T-helper 9 cell (primary cell): ENCODE data around the gene JAZF1.

Experiments
- DNase-seq: peaks from one replicate; pipeline ENCODE4 v3.0.0-alpha.2; 2020

The JAZF1 gene

GRCh38 chr7:28005075-28005846 is 175.3 kb downstream of the JAZF1 start:
- DNase-seq: no peak

- no peak for DNase-seq
Observed at GRCh38 chr7:28003408-28003807, 177.2 kb downstream of the JAZF1 start.

GRCh38 chr7:28002638-28003037 is 178.0 kb downstream of the JAZF1 start:
- DNase-seq: no peak

GRCh38 chr7:28001896-28002295 is 178.7 kb downstream of the JAZF1 start:
- no peak for DNase-seq

GRCh38 chr7:27999829-28000228 is 180.8 kb downstream of the JAZF1 start:
- no peak for DNase-seq

GRCh38 chr7:27998382-27998781 is 182.2 kb downstream of the JAZF1 start:
- no peak for DNase-seq

- no peak for DNase-seq
Observed at GRCh38 chr7:27997188-27997707, 183.3 kb downstream of the JAZF1 start.

- DNase-seq: no peak
Observed at GRCh38 chr7:27996141-27996540, 184.5 kb downstream of the JAZF1 start.

GRCh38 chr7:27995228-27995627 is 185.4 kb downstream of the JAZF1 start:
- DNase-seq: no peak

GRCh38 chr7:27994639-27995038 is 186.0 kb downstream of the JAZF1 start:
- no peak for DNase-seq

GRCh38 chr7:27992755-27993493 is 187.7 kb downstream of the JAZF1 start:
- DNase-seq: no peak

GRCh38 chr7:27992097-27992496 is 188.5 kb downstream of the JAZF1 start:
- no peak for DNase-seq

- DNase-seq: no peak
Observed at GRCh38 chr7:27991006-27991528, 189.5 kb downstream of the JAZF1 start.

GRCh38 chr7:27976531-27976930 is 204.1 kb downstream of the JAZF1 start:
- no peak for DNase-seq

- DNase-seq: no peak
Observed at GRCh38 chr7:27973625-27974024, 207.0 kb downstream of the JAZF1 start.

GRCh38 chr7:27972276-27972675 is 208.3 kb downstream of the JAZF1 start:
- DNase-seq: no peak

- no peak for DNase-seq
Observed at GRCh38 chr7:27971171-27971812, 209.3 kb downstream of the JAZF1 start.

GRCh38 chr7:27970350-27970749 is 210.2 kb downstream of the JAZF1 start:
- DNase-seq: no peak

GRCh38 chr7:27969346-27969745 is 211.2 kb downstream of the JAZF1 start:
- DNase-seq: no peak

GRCh38 chr7:27967639-27968038 is 213.0 kb downstream of the JAZF1 start:
- DNase-seq: no peak

GRCh38 chr7:27966219-27966780 is 214.3 kb downstream of the JAZF1 start:
- no peak for DNase-seq

GRCh38 chr7:27965650-27966049 is 214.9 kb downstream of the JAZF1 start:
- DNase-seq: no peak

GRCh38 chr7:27964820-27965219 is 215.8 kb downstream of the JAZF1 start:
- no peak for DNase-seq
